Measurements from ENCODE around the gene RNF157. TPM values are rescaled to one million over a fixed set of nuclear protein-coding genes. Genes with fewer than 3 reads are reported as not detected.
"Not testable (repeated sequence)": the region's sequence is repeated elsewhere in the genome, so short reads cannot be mapped to it uniquely, and the experiment has no call there.

RNF157 gene
- polyA plus RNA-seq, 2 donors = 0.20 to 0.44 TPM

DNA sequence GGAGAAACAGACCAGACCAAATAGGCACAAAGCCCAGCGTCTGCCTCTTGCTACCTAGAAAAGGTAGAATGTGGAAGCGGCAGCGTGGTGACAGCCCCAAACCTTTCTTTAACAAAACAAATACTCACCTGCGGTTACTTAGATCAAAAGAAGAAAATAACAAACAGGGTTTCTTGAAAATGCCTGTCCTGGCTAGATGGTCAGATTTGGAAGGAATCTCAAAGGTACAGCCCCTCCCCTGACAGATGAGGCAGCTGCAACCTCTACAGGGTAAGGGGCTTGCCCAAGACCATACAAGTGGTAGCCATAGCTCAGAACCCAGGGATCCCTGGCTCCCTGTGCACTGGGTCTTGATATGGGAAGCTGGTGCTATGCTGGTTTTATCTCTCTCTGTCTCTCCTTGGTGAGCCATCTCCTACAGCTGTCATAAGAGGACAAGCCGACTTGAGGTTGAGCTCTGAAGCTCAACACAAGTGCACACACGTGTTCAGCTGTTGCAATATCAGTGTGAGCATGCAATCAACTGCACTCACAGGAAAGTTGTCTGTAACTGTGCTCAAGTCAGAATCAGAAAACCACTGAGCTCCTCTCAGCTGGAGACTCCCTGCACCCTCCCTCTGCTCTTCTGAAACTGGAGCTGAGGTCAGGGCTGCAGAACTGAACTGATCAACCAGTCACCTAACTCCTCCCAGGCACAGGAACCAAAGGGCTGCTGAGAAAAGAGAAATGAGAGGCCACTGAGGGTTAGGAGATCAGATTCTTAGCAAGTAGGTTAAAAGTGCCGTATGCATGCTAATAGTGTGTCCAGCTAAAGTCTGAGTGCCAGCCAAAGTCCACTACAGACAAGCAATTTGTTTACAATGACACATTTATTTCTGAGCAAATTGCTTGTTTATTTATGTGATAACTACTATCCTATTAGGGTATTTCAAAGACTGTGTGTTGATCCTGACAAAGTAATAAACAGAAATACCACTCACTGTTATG, 6.1 kb upstream of the RNF157 start:
- Histone ChIP-seq H3K4me3 (ENCODE audit: low read depth in 1 of 2, low read length in 2 of 2) (no peak overlapping the region), H3K4me1 (ENCODE audit: control insufficient read depth in 2 of 2, insufficient read depth in 2 of 2, low read length in 1 of 2) (no peaks in the 10 kb centered on the region), H3K36me3 (ENCODE audit: control insufficient read depth in 2 of 2, insufficient read depth in 2 of 2, low read length in 1 of 2) (no peaks in the 10 kb centered on the region), H3K27ac (ENCODE audit: low read depth in 2 of 2, low read length in 1 of 2) (no peak overlapping the region), H3K27me3 (ENCODE audit: control insufficient read depth in 1 of 2, insufficient read depth in 2 of 2, low read length in 2 of 2) (no peaks in the 10 kb centered on the region), H3K9me3 (ENCODE audit: control insufficient read depth in 2 of 2, insufficient read depth in 1 of 2, low read depth in 1 of 2, low read length in 1 of 2) (no peaks in the 10 kb centered on the region)
- WGBS, 2 donors = 73 to 74% methylated on average over 7 of the region's 7 CpGs

DNA sequence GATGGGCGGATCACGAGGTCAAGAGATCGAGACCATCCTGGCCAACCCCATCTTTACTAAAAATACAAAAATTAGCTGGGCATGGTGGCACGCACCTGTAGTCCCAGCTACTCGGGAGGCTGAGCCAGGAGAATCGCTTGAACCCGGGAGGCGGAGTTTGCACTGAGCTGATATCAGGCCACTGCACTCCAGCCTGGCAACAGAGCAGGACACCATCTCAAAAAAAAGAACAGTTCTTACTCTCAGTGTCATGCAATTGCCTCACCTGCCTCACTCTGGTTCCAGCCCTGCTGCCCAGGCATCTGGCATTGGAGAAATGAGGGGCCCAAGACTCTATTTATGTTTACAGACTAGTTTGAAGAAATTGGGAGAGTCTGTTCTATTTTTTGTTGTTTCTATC, 4.4 kb upstream of the RNF157 start:
- H3K4me1 ChIP-seq (ENCODE audit: control insufficient read depth in 2 of 2, insufficient read depth in 2 of 2, low read length in 1 of 2); H3K4me3 ChIP-seq (ENCODE audit: low read depth in 1 of 2, low read length in 2 of 2); H3K9me3 ChIP-seq (ENCODE audit: control insufficient read depth in 2 of 2, insufficient read depth in 1 of 2, low read depth in 1 of 2, low read length in 1 of 2); H3K36me3 ChIP-seq (ENCODE audit: control insufficient read depth in 2 of 2, insufficient read depth in 2 of 2, low read length in 1 of 2); H3K27ac ChIP-seq (ENCODE audit: low read depth in 2 of 2, low read length in 1 of 2); H3K27me3 ChIP-seq (ENCODE audit: control insufficient read depth in 1 of 2, insufficient read depth in 2 of 2, low read length in 2 of 2): not testable (repeated sequence)
- WGBS, 2 donors = 96 to 97% methylated on average over 8 of the region's 8 CpGs

DNA sequence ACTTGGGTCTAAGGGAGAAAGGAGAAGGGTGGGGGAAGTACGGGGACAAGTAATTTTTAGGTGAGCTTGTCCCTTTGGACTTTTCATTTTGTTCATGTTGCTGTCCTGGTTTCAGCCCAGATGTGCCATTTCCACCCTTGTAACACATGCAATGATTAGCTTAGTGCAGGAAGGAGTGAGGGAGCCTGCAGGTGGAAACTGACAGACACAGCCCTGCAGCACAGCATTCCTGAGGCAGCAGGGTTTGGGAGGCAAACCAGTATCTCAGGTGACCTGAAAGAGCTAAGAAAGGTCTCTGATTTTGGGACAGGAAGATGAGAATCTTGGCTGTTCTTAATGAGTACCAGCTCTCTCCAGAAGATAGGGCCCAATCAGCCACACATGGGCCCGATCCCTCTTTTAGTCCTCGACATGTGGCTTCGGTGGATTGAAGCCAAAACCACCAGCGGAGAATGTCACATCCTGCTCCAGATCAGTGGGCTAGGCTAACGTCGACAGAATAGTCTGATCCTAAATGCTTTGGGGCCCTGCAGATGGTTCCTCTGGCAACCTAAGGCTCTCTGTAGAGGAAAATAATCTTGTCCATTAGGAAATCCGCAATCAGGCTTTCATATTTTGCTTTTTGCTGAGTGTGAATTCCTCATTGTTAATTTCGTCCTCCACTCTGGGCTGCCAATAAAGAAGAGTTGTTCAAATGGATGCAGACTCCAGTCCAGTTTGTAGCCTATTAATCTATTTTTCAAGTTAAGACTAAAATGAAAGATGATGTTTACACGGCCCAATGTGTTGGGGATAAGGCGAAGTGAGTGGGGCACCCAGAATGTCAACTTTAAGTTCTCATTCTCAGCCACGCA, 3.8 kb upstream of the RNF157 start:
- Histone ChIP-seq H3K4me3 (ENCODE audit: low read depth in 1 of 2, low read length in 2 of 2) (no peak overlapping the region), H3K4me1 (ENCODE audit: control insufficient read depth in 2 of 2, insufficient read depth in 2 of 2, low read length in 1 of 2) (peaks cover 6% of the 10 kb centered on the region in 2 donors), H3K36me3 (ENCODE audit: control insufficient read depth in 2 of 2, insufficient read depth in 2 of 2, low read length in 1 of 2) (no peaks in the 10 kb centered on the region), H3K9me3 (ENCODE audit: control insufficient read depth in 2 of 2, insufficient read depth in 1 of 2, low read depth in 1 of 2, low read length in 1 of 2) (no peaks in the 10 kb centered on the region), H3K27me3 (ENCODE audit: control insufficient read depth in 1 of 2, insufficient read depth in 2 of 2, low read length in 2 of 2) (peaks cover 0 to 3% of the 10 kb centered on the region in 2 donors), H3K27ac (ENCODE audit: low read depth in 2 of 2, low read length in 1 of 2) (no peak overlapping the region)
- WGBS, 2 donors = 78 to 83% methylated on average over 12 of the region's 12 CpGs

DNA sequence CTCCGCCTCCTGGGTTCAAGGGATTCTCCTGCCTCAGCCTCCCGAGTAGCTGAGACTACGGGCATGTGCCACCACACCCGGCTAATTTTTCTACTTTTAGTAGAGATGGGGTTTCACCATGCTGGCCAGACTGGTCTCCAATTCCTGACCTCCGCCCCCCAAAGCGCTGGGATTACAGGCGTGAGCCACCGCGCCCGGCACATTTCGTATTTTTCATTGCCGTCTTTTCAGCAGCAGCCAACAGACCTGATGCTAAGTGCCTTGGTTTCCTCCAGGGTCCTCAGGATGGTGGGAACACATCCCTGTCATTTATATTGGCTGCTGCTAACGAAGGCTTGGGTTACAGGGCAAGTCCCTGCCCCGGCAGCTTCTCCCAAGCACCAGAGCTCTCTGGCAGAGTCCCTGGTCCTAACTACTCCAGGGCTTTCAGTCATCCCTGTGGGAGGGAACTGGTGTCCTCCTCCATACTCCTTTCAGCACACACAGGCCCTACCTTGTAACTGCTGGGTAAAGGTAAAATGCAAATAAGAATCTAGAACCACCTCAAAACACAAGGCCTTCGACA, 1.5 kb upstream of the RNF157 start:
- H3K27me3 ChIP-seq (ENCODE audit: control insufficient read depth in 1 of 2, insufficient read depth in 2 of 2, low read length in 2 of 2) = peaks cover 0 to 3% of the 10 kb centered on the region in 2 donors
- H3K4me3 ChIP-seq (ENCODE audit: low read depth in 1 of 2, low read length in 2 of 2) = no peak overlapping the region
- H3K27ac ChIP-seq (ENCODE audit: low read depth in 2 of 2, low read length in 1 of 2) = no peak overlapping the region
- H3K4me1 ChIP-seq (ENCODE audit: control insufficient read depth in 2 of 2, insufficient read depth in 2 of 2, low read length in 1 of 2) = peaks cover 6% of the 10 kb centered on the region in 2 donors
- H3K9me3 ChIP-seq (ENCODE audit: control insufficient read depth in 2 of 2, insufficient read depth in 1 of 2, low read depth in 1 of 2, low read length in 1 of 2) = no peaks in the 10 kb centered on the region
- 91 to 95% methylated on average over 15 of the region's 15 CpGs for WGBS, 2 donors
- H3K36me3 ChIP-seq (ENCODE audit: control insufficient read depth in 2 of 2, insufficient read depth in 2 of 2, low read length in 1 of 2) = no peaks in the 10 kb centered on the region

DNA sequence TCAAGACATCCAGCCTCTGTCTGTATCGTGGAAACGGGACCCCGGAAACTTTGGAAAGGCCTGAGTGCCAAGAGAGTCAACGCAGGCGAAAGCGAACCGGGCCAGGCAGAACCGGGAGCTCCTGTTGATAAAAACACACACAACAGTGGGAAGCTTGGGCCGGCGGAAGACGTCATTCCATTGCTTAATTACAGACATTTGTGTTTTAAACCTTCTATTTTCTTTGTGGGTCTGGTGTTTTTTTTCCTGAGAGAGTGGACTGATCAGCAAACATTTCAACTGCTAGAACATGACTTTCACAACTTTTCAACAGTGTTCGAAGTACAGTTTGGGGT, 878 bp upstream of the RNF157 start:
- Histone ChIP-seq H3K27me3 (ENCODE audit: control insufficient read depth in 1 of 2, insufficient read depth in 2 of 2, low read length in 2 of 2) (peaks cover 0 to 3% of the 10 kb centered on the region in 2 donors), H3K36me3 (ENCODE audit: control insufficient read depth in 2 of 2, insufficient read depth in 2 of 2, low read length in 1 of 2) (no peaks in the 10 kb centered on the region), H3K4me3 (ENCODE audit: low read depth in 1 of 2, low read length in 2 of 2) (peak overlapping the region in 1 of 2 donors; percentile 62), H3K27ac (ENCODE audit: low read depth in 2 of 2, low read length in 1 of 2) (peak overlapping the region in 1 of 2 donors; percentile 59), H3K9me3 (ENCODE audit: control insufficient read depth in 2 of 2, insufficient read depth in 1 of 2, low read depth in 1 of 2, low read length in 1 of 2) (no peaks in the 10 kb centered on the region), H3K4me1 (ENCODE audit: control insufficient read depth in 2 of 2, insufficient read depth in 2 of 2, low read length in 1 of 2) (peaks cover 6% of the 10 kb centered on the region in 2 donors)
- 13 to 15% methylated on average over 12 of the region's 12 CpGs for WGBS, 2 donors

DNA sequence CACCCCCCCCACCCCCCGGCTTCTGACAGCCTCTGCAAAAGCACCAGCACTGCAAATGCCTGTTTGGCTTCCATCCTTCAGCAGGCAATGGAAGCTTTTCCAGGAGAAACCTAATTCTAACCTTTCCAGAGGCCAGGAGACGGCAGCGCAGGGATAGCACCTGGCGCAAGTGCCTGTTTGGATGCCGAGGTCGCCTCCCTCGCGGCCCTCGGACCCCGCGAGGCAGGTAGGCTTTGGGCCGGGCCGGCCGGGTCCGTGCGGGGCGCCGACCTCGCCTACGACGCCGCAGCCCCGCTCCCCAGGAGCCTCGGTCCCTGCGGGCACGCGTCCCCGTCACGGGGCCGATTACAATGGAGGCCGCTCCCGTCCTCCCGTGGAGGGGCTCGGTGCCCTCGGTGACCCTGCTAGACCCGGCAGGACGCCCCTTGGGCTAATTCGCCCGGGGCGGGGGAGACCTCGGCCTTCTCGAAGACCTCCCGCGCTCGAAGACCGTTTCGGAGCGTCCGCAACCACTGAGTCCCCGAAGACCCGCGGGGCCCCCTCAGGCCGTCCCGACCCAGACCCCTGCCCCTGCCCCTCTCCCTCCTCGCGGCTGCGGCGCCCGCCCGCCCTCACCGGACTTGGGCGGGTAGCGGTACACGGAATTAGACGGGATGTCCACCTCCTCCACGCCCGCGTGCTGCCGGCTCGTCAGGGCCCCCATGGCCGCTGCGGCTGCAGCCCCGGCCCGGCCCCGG, 587 bp downstream of the RNF157 start:
- 7 to 9% methylated on average over 69 to 75 of the region's 75 CpGs for WGBS, 2 donors
- H3K36me3 ChIP-seq (ENCODE audit: control insufficient read depth in 2 of 2, insufficient read depth in 2 of 2, low read length in 1 of 2) = no peaks in the 10 kb centered on the region
- H3K4me1 ChIP-seq (ENCODE audit: control insufficient read depth in 2 of 2, insufficient read depth in 2 of 2, low read length in 1 of 2) = peaks cover 6% of the 10 kb centered on the region in 2 donors
- peak overlapping the region in 1 of 2 donors; percentile 42 for H3K27ac ChIP-seq (ENCODE audit: low read depth in 2 of 2, low read length in 1 of 2)
- H3K27me3 ChIP-seq (ENCODE audit: control insufficient read depth in 1 of 2, insufficient read depth in 2 of 2, low read length in 2 of 2) = peaks cover 0 to 3% of the 10 kb centered on the region in 2 donors
- H3K9me3 ChIP-seq (ENCODE audit: control insufficient read depth in 2 of 2, insufficient read depth in 1 of 2, low read depth in 1 of 2, low read length in 1 of 2) = no peaks in the 10 kb centered on the region
- peak overlapping the region; percentile 35 to 62 for H3K4me3 ChIP-seq (ENCODE audit: low read depth in 1 of 2, low read length in 2 of 2)

DNA sequence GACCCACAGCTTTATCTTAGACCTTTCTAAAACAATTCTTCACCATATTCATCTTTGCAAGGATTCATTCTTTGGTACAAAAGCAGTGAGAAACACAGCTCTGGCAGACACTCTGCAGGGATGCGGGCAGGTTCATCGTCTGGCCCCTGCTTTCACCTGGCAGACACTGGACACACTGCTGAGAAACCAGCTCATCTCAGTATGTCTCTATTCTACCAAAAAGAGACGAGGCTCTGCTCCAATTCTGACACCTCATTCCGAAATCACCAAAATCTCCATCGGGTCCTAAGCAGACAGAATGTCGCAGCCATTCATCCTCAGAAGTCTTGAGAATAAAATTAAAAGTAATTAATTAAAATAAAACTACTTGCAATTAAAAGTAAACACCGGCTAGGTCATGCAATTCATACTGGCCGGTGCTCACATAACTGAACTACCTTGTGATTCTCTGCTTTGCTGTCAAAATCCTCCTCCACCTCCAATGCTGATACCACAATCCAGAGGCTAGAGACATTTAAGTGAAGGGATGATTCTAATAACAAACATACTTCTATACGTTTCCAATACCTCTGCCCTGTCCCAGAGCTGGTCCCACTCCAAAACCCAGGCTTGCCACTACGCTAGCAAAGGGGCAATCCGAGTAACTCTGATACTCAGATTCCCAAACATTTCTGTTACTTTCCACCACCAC, 1.3 kb downstream of the RNF157 start:
- 56 to 68% methylated on average over 11 of the region's 11 CpGs for WGBS, 2 donors
- Histone ChIP-seq H3K4me1 (ENCODE audit: control insufficient read depth in 2 of 2, insufficient read depth in 2 of 2, low read length in 1 of 2) (peaks cover 6% of the 10 kb centered on the region in 2 donors), H3K9me3 (ENCODE audit: control insufficient read depth in 2 of 2, insufficient read depth in 1 of 2, low read depth in 1 of 2, low read length in 1 of 2) (no peaks in the 10 kb centered on the region), H3K36me3 (ENCODE audit: control insufficient read depth in 2 of 2, insufficient read depth in 2 of 2, low read length in 1 of 2) (no peaks in the 10 kb centered on the region), H3K27ac (ENCODE audit: low read depth in 2 of 2, low read length in 1 of 2) (no peak overlapping the region), H3K4me3 (ENCODE audit: low read depth in 1 of 2, low read length in 2 of 2) (no peak overlapping the region), H3K27me3 (ENCODE audit: control insufficient read depth in 1 of 2, insufficient read depth in 2 of 2, low read length in 2 of 2) (peaks cover 0 to 3% of the 10 kb centered on the region in 2 donors)

DNA sequence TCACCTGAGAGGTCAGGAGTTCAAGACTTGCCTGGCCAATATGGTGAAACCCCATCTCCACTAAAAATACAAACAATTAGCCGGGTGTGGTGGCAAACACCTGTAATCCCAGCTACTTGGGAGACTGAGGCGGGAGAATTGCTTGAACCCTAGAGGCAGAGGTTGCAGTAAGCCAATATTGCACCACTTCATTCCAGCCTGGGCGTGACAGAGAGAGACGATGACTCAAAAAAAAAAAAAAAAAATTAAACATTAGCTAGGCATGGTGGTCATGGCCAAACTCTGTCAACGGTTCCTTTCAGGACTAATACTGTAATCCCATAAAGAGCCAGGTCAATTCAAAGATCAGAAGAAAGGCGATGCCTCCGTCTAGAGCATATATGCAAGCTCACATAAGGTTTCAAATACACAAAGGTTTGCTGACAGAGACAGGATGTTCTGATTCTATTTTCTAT, 2.4 kb downstream of the RNF157 start:
- no peaks in the 10 kb centered on the region for H3K9me3 ChIP-seq (ENCODE audit: control insufficient read depth in 2 of 2, insufficient read depth in 1 of 2, low read depth in 1 of 2, low read length in 1 of 2)
- H3K27ac ChIP-seq (ENCODE audit: low read depth in 2 of 2, low read length in 1 of 2) = no peak overlapping the region
- H3K4me1 ChIP-seq (ENCODE audit: control insufficient read depth in 2 of 2, insufficient read depth in 2 of 2, low read length in 1 of 2) = peaks cover 6% of the 10 kb centered on the region in 2 donors
- H3K4me3 ChIP-seq (ENCODE audit: low read depth in 1 of 2, low read length in 2 of 2) = no peak overlapping the region
- peaks cover 0 to 3% of the 10 kb centered on the region in 2 donors for H3K27me3 ChIP-seq (ENCODE audit: control insufficient read depth in 1 of 2, insufficient read depth in 2 of 2, low read length in 2 of 2)
- 58 to 60% methylated on average over 7 of the region's 7 CpGs for WGBS, 2 donors
- no peaks in the 10 kb centered on the region for H3K36me3 ChIP-seq (ENCODE audit: control insufficient read depth in 2 of 2, insufficient read depth in 2 of 2, low read length in 1 of 2)
